Suppressor macrophage treated with lipopolysaccharide for 1 hour (primary cell): ENCODE measurements around the gene CASQ2.

Experiments used
- DNase-seq, 3 donors: peaks; one replicate each; pipeline ENCODE4 v3.0.0-alpha.2; 2020 to 2022

Gene CASQ2

DNA sequence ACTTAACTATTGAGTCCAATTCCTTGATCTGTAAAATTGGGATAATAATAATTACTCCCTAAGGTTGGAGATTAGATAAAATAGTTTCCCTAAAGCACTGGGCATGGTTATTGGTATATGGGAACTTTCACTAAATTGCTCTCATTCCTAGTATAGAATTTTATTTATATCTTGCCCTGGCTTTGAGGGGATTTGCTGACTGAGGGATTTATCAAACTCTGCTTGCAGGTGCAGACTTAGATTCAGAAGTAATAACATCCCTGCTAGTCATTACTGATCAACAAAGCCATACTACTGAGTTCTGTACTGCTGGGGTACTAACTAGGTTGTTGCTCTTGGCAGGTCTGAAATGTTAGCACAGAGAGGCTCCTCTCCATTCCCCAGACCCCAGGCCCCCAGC, 41.9 kb downstream of the CASQ2 start:
- no peak for DNase-seq

- DNase-seq: no peak
Measured at GRCh38 chr1:115726161-115726560, 42.4 kb downstream of the CASQ2 start.

DNA sequence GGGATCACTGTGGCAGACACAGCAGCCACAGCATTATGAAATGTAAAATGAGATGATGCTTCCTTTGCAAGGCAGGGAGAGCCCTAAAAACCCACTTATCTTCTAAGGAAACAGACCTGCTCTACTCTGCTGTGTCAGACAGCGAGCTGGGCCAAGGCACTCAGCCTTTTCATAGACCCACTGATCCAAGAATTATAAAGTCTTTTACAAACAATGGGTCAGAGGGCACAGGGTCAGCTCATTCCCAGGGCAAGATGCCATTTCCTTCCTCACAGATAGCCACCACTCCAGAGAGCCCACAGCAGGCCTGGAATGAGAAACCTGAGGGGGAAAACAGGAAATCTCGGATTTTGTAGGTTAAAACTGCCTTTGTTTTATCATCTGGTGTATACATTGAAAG, 42.9 kb downstream of the CASQ2 start:
- DNase-seq: no peak

DNA sequence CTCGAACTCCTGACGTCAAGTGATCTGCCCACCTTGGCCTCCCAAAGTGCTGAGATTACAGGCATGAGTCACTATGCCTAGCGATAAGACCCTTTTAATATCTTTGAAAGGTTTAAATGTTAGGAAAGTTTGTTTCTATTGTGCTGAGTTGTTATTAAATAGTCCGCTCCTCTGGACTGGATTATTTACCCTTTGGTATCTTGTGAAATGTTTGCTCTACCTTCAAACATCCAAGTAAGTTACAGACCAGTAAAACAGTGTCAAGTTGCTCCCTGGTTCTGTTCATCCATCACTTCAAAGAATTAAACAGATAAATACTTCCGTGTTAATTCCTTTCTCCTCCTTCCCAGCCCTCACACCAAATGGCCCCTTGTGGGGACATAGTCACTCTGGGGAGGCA, 44.8 kb downstream of the CASQ2 start:
- no peak for DNase-seq

GRCh38 chr1:115722221-115722620, 46.3 kb downstream of the CASQ2 start:
- no peak for DNase-seq

DNA sequence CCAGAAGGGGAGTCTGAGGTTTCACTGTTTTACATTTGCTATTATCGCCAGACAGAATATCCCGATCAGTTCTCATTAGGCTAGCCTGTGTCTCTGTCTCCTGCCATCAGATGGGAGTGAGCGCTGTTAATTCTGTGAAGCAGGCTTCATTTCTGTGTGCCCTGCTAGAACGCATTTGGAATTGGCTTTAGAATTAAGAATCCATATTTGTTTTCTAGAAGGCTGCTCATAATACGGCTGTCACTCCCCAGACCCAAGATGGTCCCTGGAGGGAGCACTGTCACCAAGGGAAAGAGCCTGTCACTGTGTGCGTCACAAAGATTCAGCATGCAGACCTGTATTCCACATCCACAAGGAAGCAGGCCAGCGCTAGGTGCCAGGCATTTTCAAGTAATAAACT, 49.2 kb downstream of the CASQ2 start:
- DNase-seq: no peak

- no peak for DNase-seq
Measured at GRCh38 chr1:115718011-115718754, 50.3 kb downstream of the CASQ2 start.

DNA sequence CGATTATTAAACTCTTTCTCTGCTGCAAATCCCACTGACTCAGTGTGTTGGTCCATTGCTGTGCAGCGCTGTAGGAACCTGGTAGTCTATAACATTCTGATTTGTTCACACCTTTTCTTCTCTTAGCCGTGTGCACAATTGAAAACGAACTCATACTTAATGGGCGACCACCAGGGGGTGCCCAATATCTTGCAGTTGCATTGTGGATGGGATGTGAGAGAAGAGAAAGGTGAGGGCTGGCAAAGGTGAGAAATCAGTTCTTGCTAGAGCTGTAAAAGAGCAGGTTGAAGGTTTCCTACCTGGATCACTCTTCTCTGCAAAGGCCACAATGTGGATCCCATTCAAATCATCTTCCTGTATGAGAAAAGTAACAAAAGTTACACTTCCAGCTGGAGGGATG, 51.0 kb downstream of the CASQ2 start:
- DNase-seq: peak; percentile 58 to 78 (median 63)

GRCh38 chr1:115714572-115715141, 53.9 kb downstream of the CASQ2 start:
- DNase-seq: no peak

GRCh38 chr1:115713906-115714305, 54.6 kb downstream of the CASQ2 start:
- DNase-seq: no peak

GRCh38 chr1:115712911-115713609, 55.5 kb downstream of the CASQ2 start:
- DNase-seq: no peak

DNA sequence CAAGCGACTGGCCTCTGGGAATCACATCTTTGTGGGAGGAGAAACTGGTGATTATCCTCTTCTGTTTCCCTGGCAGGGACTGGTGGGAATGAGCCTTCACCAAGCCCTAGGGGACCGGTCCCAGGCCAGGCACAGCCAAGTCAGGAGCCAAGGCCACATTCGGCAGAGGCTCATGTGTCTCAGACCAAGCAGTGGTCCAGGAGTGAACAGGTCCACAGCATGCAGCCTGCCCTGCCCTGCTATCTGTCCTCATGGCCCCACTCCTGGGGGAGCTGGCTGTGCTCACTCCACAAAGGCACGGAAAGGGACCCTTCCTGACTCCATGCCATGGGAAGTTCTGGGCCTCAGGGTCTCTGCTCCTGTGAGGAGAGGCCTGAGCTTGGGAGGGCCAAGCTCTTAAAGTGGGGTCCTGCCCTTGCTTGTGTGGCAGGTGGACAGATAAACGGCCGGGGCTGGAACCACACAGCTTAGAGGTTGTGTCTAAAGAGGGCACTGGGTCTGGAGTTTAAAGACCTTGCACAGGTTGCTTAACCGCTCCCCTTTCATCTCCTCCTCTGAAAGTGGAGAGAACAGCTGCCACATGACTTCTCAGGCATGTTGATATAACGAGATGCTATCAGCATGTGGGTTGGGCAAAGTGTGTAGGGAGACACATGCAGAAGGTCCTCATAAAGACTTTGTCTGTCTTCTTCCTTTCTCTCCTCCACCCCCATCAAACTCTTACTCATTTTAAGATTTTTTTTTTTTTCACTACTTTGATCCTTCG, 57.5 kb downstream of the CASQ2 start:
- DNase-seq: no peak

DNA sequence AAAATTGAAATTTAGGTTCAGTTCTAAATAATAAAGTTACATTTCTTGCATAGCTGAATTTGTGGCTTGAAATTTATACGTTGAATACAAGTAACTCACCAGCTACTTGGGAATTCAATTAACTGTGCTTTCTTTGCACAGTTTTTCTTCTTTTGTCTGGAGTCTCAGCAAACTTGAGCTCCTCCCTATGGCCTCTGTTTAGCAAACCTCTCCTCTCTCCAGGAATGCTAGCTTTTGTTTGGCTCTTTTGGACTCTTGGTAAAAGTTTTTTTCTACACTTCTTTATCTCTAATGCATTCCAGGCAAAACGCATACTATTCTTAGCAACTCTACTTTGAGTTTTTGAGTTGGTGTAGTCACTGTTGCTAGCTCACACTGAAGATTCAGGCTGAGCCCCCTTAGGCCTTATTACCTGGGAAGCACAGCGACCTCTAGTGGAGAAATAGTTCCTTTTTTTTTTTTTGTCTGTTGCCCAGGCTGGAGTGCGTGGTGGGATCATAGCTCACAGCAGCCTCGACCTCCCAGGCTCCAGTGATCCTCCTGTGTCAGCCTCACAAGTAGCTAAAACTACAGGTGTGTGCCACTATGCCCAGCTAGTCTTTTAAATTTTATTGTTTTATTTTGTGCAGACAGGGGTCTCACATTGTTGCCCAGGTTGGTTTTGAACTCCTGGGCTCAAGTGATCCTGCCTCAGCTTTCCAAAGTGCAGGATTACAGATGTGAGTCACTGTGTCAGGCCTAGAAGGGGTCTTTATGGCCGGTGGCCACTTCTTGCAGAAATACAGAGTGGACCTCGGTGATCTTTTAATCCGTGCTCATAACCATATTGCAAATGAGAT, 61.7 kb downstream of the CASQ2 start:
- peak; percentile 59 to 63 (median 60) for DNase-seq

GRCh38 chr1:115705963-115706362, 62.6 kb downstream of the CASQ2 start:
- DNase-seq: no peak

DNA sequence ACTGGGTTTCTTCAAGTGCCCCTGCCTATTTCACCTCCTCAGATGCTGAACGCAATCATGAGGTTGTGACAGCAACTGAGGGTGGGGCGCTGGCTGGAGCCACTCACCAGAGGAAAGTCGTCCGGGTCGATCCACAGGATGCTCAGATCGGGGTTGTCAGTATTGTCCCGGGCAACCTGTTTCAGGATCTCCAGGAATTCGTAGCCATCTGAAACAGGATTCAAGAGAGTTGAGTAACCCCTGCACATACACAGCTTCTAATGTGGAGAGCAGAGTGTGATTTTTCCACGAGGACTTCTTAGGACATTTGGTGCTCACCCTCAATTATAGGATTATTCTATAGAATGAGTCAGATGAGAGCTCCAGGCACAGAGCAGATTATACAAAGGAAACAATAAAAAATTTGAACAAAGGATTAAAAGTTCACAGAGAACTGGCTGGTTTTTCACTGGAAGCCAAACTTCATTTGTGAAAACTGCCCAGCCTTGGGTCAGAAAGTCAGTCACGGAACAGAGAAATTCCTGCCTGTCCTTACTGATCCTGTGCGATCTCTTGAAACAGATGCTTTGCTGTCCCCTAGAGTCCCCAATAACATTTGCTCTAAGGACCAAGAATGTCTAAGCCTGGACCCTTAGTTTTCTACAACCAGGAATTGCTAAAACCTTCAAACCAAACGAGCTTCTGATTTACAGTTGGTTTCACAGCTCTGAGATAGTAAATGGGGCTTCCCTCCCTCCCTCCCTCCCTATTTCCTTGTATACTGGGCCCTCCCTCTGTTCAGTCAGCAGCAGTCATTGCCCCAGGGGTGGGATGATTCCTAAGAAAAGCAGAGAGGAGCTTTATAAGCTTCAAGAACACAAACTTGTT, 63.2 kb downstream of the CASQ2 start:
- DNase-seq: no peak

DNA sequence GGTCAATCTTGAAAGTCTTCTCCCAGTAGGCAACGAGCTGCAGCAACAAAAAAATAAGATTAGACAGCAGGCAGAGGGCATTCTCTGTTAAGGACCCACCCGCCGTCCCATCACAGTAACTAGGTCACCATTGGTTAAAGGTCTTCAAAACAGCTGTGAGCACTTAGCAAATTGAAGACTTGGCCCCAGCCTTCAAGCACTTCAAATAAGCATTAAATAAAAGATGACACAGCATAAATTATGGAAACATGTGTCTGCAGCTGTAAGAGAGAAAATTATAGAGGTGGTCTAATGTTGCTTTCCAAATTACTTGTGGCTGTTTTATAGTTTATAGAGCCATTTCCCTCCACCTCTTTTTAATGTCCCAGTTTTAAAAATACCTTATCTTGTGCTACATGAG, 65.6 kb downstream of the CASQ2 start:
- no peak for DNase-seq

DNA sequence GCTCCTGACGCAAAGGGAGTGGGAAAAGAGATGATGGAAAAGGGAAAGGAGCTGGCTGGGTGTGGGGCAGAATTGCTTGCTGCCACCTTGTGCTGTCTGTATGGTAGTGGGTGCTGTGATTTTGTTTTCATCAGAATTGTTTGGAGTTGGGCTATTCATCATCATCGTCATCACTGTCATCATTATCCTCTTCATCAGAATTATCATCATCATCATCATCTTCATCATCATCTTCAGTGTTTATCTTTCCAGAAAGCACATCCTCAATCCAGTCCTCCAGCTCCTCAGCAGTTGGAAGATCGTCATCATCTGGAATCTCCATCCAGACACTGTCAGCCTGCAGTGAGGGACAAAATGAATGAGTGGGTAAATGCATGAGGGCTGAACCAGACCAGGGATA, 67.4 kb downstream of the CASQ2 start:
- no peak for DNase-seq

DNA sequence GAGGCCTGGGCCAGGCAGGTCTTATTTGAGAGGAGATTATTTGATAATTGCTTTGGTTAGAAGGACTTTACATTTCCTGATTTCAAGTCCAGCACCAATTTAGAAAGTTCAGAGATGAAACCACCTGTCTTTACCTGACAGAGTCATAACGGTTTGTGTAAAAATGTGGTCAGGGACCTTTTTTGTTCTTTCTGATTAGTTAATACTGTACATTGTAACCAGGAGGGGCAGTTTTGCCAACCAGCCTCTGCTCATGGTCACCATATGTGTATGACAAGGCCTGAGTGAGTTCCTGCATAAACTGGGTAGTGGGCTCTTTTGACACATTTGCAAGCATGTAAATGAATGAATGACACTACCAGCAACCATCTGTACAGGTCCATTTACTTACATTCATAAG, 70.9 kb downstream of the CASQ2 start:
- DNase-seq: no peak

GRCh38 chr1:115694805-115695204, 73.7 kb downstream of the CASQ2 start:
- DNase-seq: no peak

GRCh38 chr1:115692224-115692623, 76.3 kb downstream of the CASQ2 start:
- DNase-seq: no peak

DNA sequence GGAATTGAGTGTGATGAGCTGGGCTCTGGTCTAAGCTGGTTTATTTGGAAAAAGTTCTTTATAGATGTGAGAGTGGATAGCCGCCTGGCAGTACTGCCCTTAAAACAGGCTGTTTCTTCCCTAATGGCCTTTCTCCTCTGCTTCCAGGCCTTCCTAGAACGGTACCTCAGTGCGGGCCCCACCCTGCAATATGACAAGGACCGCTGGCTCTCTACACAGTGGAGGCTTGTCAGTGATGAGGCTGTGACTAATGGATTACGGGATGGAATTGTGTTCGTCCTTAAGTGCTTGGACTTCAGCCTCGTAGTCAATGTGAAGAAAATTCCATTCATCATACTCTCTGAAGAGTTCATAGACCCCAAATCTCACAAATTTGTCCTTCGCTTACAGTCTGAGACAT, 77.5 kb downstream of the CASQ2 start:
- DNase-seq: no peak

- no peak for DNase-seq
Measured at GRCh38 chr1:115687744-115688143, 80.8 kb downstream of the CASQ2 start.
